HEK293 (cell line): Measurements from ENCODE around the gene C3orf33.
A peak's percentile ranks its signal among the peaks of the same experiment; 100 is the strongest.

Experiments used
- CTCF ChIA-PET: fragments of 350-600 bp; formaldehyde crosslinking; extraction: SDS; loops from one replicate; lab custom pipeline; 2021; ENCODE audit warnings: antibody characterized with exemption; lab: Yijun Ruan, JAX
- POLR2A ChIA-PET: fragments of 300-600 bp; formaldehyde crosslinking; extraction: SDS; loops from one replicate; lab custom pipeline; 2020; ENCODE audit warnings: antibody characterized with exemption, inconsistent platforms; lab: Yijun Ruan, JAX
- H3K27ac ChIP-seq: fragments of 200-500 bp; sonication (Bioruptor generic); 2 replicates; pipeline ENCODE4 v1.5.1; 2014; ENCODE audit warnings: low read depth, low read length, control low read depth, inconsistent platforms; ENCODE audit errors: extremely low read depth
- H3K36me3 ChIP-seq, 2 experiments: fragments of 200-500 bp in 1 of 2; sonication (Bioruptor generic) in 1 of 2; 1 replicate in 1 of 2; 2 replicates in 1 of 2; pipeline ENCODE4 v1.5.1; 2014 to 2017; ENCODE audit warnings: inconsistent platforms in 2 of 2, low read length in 2 of 2; ENCODE audit not compliant: control insufficient read depth in 2 of 2, insufficient read depth in 1 of 2
- H3K4me1 ChIP-seq: fragments of 200-500 bp; sonication (Bioruptor generic); 2 replicates; pipeline ENCODE4 v1.5.1; 2014; ENCODE audit warnings: mild to moderate bottlenecking, low read length, inconsistent platforms; ENCODE audit not compliant: control insufficient read depth, insufficient read depth
- H3K4me3 ChIP-seq: 2 replicates; pipeline ENCODE4 v1.5.1; 2011; ENCODE audit warnings: low read depth, mild to moderate bottlenecking, control low read depth, low read length, moderate library complexity
- H3K9me3 ChIP-seq: fragments of 200-500 bp; sonication (Bioruptor generic); 2 replicates; pipeline ENCODE4 v1.5.1; 2014; ENCODE audit warnings: low read depth, low read length, inconsistent platforms; ENCODE audit not compliant: control insufficient read depth, insufficient read depth
- HOXC10 ChIP-seq: sonication (generic); formaldehyde crosslinking; IDR thresholded peaks from 2 replicates; pipeline ENCODE4 v1.8.1; 2023; ENCODE audit warnings: mild to moderate bottlenecking, missing genetic modification reagents
- HOXD13 ChIP-seq: sonication (generic); formaldehyde crosslinking; IDR thresholded peaks from 2 replicates; pipeline ENCODE4 v1.8.0; 2022; ENCODE audit warnings: missing genetic modification reagents, borderline replicate concordance
- MZF1 ChIP-seq: fragments of 450-650 bp; formaldehyde crosslinking; IDR thresholded peaks from 2 replicates; pipeline ENCODE4 v1.5.1; 2017; ENCODE audit warnings: missing biosample characterization, missing genetic modification characterization, borderline replicate concordance
- PBX3 ChIP-seq: sonication (generic); formaldehyde crosslinking; IDR thresholded peaks from 2 replicates; pipeline ENCODE4 v1.8.1; 2022; ENCODE audit warnings: mild to moderate bottlenecking, moderate library complexity, missing genetic modification reagents
- PRDM1 ChIP-seq: fragments of 450-650 bp; formaldehyde crosslinking; IDR thresholded peaks from 2 replicates; pipeline ENCODE4; 2016; ENCODE audit warnings: missing biosample characterization, missing genetic modification characterization
- PRDM6 ChIP-seq: fragments of 450-650 bp; formaldehyde crosslinking; IDR thresholded peaks from 2 replicates; pipeline ENCODE4 v1.5.1; 2017; ENCODE audit warnings: missing biosample characterization, missing genetic modification characterization
- REPIN1 ChIP-seq: fragments of 450-650 bp; formaldehyde crosslinking; IDR thresholded peaks from 2 replicates; pipeline ENCODE4 v1.5.1; 2017; ENCODE audit warnings: missing biosample characterization, missing genetic modification characterization, low read depth
- SCRT1 ChIP-seq: fragments of 450-650 bp; formaldehyde crosslinking; IDR thresholded peaks from 2 replicates; pipeline ENCODE4 v1.5.1; 2016; ENCODE audit warnings: missing biosample characterization, missing genetic modification characterization, borderline replicate concordance
- TRIM28 ChIP-seq: IDR thresholded peaks from 2 replicates; pipeline ENCODE4 v1.6.1; 2011; ENCODE audit warnings: low read length, control low read depth, borderline replicate concordance
- YY1 ChIP-seq: fragments of 450-650 bp; formaldehyde crosslinking; IDR thresholded peaks from 2 replicates; pipeline ENCODE4 v1.5.1; 2018; ENCODE audit warnings: missing biosample characterization, missing genetic modification characterization
- ZBTB17 ChIP-seq: fragments of 450-650 bp; formaldehyde crosslinking; IDR thresholded peaks from 2 replicates; pipeline ENCODE4 v1.5.1; 2016; ENCODE audit warnings: missing biosample characterization, missing genetic modification characterization
- ZBTB20 ChIP-seq: fragments of 450-650 bp; formaldehyde crosslinking; IDR thresholded peaks from 2 replicates; pipeline ENCODE4 v1.5.1; 2016; ENCODE audit warnings: missing biosample characterization, missing genetic modification characterization
- ZFP37 ChIP-seq: fragments of 450-650 bp; formaldehyde crosslinking; IDR thresholded peaks from 2 replicates; pipeline ENCODE4 v1.5.1; 2016; ENCODE audit warnings: missing biosample characterization, missing genetic modification characterization
- ZNF174 ChIP-seq: fragments of 450-650 bp; formaldehyde crosslinking; IDR thresholded peaks from 2 replicates; pipeline ENCODE4 v1.5.0; 2017; ENCODE audit warnings: missing biosample characterization, mild to moderate bottlenecking, missing genetic modification characterization
- ZNF211 ChIP-seq: fragments of 450-650 bp; formaldehyde crosslinking; IDR thresholded peaks from 2 replicates; pipeline ENCODE4 v1.5.1; 2016; ENCODE audit warnings: low read depth, missing biosample characterization, missing genetic modification characterization
- ZNF23 ChIP-seq: fragments of 450-650 bp; formaldehyde crosslinking; IDR thresholded peaks from 2 replicates; pipeline ENCODE4 v1.5.1; 2016; ENCODE audit warnings: missing biosample characterization, missing genetic modification characterization, borderline replicate concordance
- ZNF473 ChIP-seq: fragments of 450-650 bp; formaldehyde crosslinking; IDR thresholded peaks from 2 replicates; pipeline ENCODE4 v1.5.1; 2017; ENCODE audit warnings: missing biosample characterization, missing genetic modification characterization
- ZNF521 ChIP-seq: fragments of 450-650 bp; formaldehyde crosslinking; IDR thresholded peaks from 2 replicates; pipeline ENCODE4 v1.5.1; 2017; ENCODE audit warnings: missing biosample characterization, mild to moderate bottlenecking, missing genetic modification characterization
- ZNF529 ChIP-seq: fragments of 450-650 bp; formaldehyde crosslinking; IDR thresholded peaks from 2 replicates; pipeline ENCODE4 v1.5.1; 2017; ENCODE audit warnings: missing genetic modification characterization, missing biosample characterization; ENCODE audit not compliant: insufficient replicate concordance
- ZNF600 ChIP-seq: fragments of 450-650 bp; formaldehyde crosslinking; IDR thresholded peaks from 2 replicates; pipeline ENCODE4 v1.5.1; 2016; ENCODE audit warnings: missing biosample characterization, missing genetic modification characterization
- ZNF654 ChIP-seq: fragments of 450-650 bp; formaldehyde crosslinking; IDR thresholded peaks from 2 replicates; pipeline ENCODE4 v1.5.1; 2016; ENCODE audit warnings: low read depth, missing biosample characterization, missing genetic modification characterization
- ZNF76 ChIP-seq: fragments of 450-650 bp; formaldehyde crosslinking; IDR thresholded peaks from 2 replicates; pipeline ENCODE4; 2016; ENCODE audit warnings: low read depth, missing biosample characterization, missing genetic modification characterization, borderline replicate concordance

Gene C3orf33

GRCh38 chr3:155760653-155761052 is 45.4 kb downstream of the C3orf33 start (continued):
- no peak for TF ChIP-seq ZNF174 (tag by site-specific recombination)
- TF ChIP-seq, all 188 proteins: peak for 0

- no peaks in the 10 kb centered on the region for H3K36me3 ChIP-seq
- CTCF ChIA-PET, result interaction anchor here (0.7 kb wide), 1 partner anchor 1000 kb away, joined by 3 read pairs; no protein-coding TSS in a partner anchor
- POLR2A ChIA-PET, result no interaction called here
- no peak for TF ChIP-seq YY1 (tag by site-specific recombination)
- no peak overlapping the region for H3K4me3 ChIP-seq
- H3K4me1 ChIP-seq, result no peaks in the 10 kb centered on the region
- H3K9me3 ChIP-seq, result no peaks in the 10 kb centered on the region
- H3K27ac ChIP-seq, result no peak overlapping the region
Measured at GRCh38 chr3:155757577-155757976, 48.5 kb downstream of the C3orf33 start.

- CTCF ChIA-PET, result interaction anchor here (0.7 kb wide), 1 partner anchor 745 kb away, joined by 3 read pairs; no protein-coding TSS in a partner anchor
- POLR2A ChIA-PET, result no interaction called here
- no peak for TF ChIP-seq TRIM28
- peak; percentile 56 for TF ChIP-seq ZNF654 (tag by site-specific recombination)
- no peak for TF ChIP-seq ZNF529 (tag by site-specific recombination)
- TF ChIP-seq ZNF473 (tag by site-specific recombination), result no peak
- TF ChIP-seq ZBTB20 (tag by site-specific recombination), result no peak
- H3K27ac ChIP-seq, result no peak overlapping the region
- no peaks in the 10 kb centered on the region for H3K36me3 ChIP-seq
- H3K4me3 ChIP-seq, result no peak overlapping the region
- no peaks in the 10 kb centered on the region for H3K9me3 ChIP-seq
- peaks cover 5% of the 10 kb centered on the region for H3K4me1 ChIP-seq
Measured at GRCh38 chr3:155753038-155753639, 52.9 kb downstream of the C3orf33 start.

- peak; percentile 49; the same call in 1 of the 2 replicates for TF ChIP-seq PRDM6
- no peak for TF ChIP-seq ZBTB17 (tag by site-specific recombination)
- TF ChIP-seq MZF1, result no peak
- TF ChIP-seq ZNF600, result no peak
- no peak for TF ChIP-seq ZNF23 (tag by site-specific recombination)
- no peak for TF ChIP-seq ZNF211 (tag by site-specific recombination)
- TF ChIP-seq HOXC10, result no peak
- TF ChIP-seq ZFP37 (tag by site-specific recombination), result no peak
- peak; percentile 85 for TF ChIP-seq PRDM1 (tag by site-specific recombination)
- TF ChIP-seq HOXD13, result no peak
- TF ChIP-seq REPIN1, result no peak
- no peak for TF ChIP-seq SCRT1
- TF ChIP-seq ZNF76, result no peak
- TF ChIP-seq ZNF521 (tag by site-specific recombination), result no peak
- no peak for TF ChIP-seq ZNF529 (tag by site-specific recombination)
- TF ChIP-seq PBX3 (CRISPR knock-in tag), result no peak
- no peak overlapping the region for H3K4me3 ChIP-seq
- ChIA-PET POLR2A (no interaction called here), CTCF (interaction anchor here (0.6 to 0.7 kb wide), 2 partner anchors 45 to 397 kb away, joined by 3 to 4 read pairs; no protein-coding TSS in a partner anchor)
- H3K36me3 ChIP-seq, result no peaks in the 10 kb centered on the region
- no peak overlapping the region for H3K27ac ChIP-seq
- H3K4me1 ChIP-seq, result peaks cover 16% of the 10 kb centered on the region
- no peaks in the 10 kb centered on the region for H3K9me3 ChIP-seq
Measured at GRCh38 chr3:155748611-155749365, 57.3 kb downstream of the C3orf33 start.
